Progenitor cell of endocrine pancreas (in vitro differentiated cells): ENCODE data around the gene ATP6V1G3. TPM values are rescaled to one million over a fixed set of nuclear protein-coding genes. Genes with fewer than 3 reads are reported as not detected.

Experiments used
- DNase-seq: peaks from one replicate; pipeline ENCODE4 v3.0.0; 2021; ENCODE audit warnings: low spot score; ENCODE audit not compliant: unreplicated experiment
- H3K27ac Mint-ChIP-seq: 2 replicates; pipeline ENCODE4 v1.8.0; 2021; ENCODE audit warnings: mild to moderate bottlenecking, moderate library complexity, mixed read lengths
- H3K27me3 Mint-ChIP-seq: 2 replicates; pipeline ENCODE4 v1.8.0; 2021; ENCODE audit warnings: mixed read lengths
- H3K36me3 Mint-ChIP-seq: 2 replicates; pipeline ENCODE4 v1.8.0; 2022; ENCODE audit warnings: mixed read lengths; ENCODE audit not compliant: insufficient read depth
- H3K4me1 Mint-ChIP-seq: 2 replicates; pipeline ENCODE4 v1.8.0; 2021; ENCODE audit warnings: low read depth, mixed read lengths
- H3K4me3 Mint-ChIP-seq: 2 replicates; pipeline ENCODE4 v1.8.0; 2021; ENCODE audit warnings: low read depth, mild to moderate bottlenecking, moderate library complexity, mixed read lengths
- H3K9me3 Mint-ChIP-seq: 2 replicates; pipeline ENCODE4 v1.8.0; 2021; ENCODE audit warnings: low read depth, mixed read lengths
- total RNA-seq: library from RNA; stranded (reverse); gene quantifications from 2 replicates; pipeline ENCODE4 v1.2.1, GENCODE V29; 2021
- TF ChIP-seq, protein P1 (sequence below): fragments of 200-600 bp; sonication (generic); IDR thresholded peaks from one replicate; pipeline ENCODE4 v1.5.0; 2021; ENCODE audit warnings: antibody characterized with exemption, mild to moderate bottlenecking; ENCODE audit not compliant: unreplicated experiment

ATP6V1G3 gene
- total RNA-seq, 1 donor from 2014 or later: not detected

DNA sequence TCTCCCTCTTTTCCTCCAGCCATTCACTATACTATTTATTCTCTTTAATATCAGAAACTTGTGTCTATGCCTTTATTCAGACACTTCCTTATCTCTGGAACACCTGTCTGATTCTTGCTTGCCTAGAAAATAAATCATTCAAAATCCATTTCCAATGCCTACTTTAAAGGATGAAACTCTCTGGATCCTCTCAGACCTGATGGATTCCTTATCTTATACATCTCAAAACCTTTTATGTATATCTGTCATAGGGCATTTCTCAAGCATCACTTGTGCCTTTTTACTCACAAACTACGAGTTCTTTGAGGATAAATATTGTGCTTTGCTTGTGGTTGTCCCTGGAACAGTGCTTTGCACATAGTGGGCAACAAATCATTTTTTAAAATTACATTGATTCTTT lies 3.8 kb upstream of the ATP6V1G3 start:
- Mint-ChIP-seq H3K9me3 (peaks cover 4% of the 10 kb centered on the region), H3K27ac (no peak overlapping the region), H3K4me1 (peaks cover 13% of the 10 kb centered on the region), H3K36me3 (no peaks in the 10 kb centered on the region), H3K4me3 (no peak overlapping the region), H3K27me3 (no peaks in the 10 kb centered on the region)
- no peak for DNase-seq
- TF ChIP-seq, protein P1, sequence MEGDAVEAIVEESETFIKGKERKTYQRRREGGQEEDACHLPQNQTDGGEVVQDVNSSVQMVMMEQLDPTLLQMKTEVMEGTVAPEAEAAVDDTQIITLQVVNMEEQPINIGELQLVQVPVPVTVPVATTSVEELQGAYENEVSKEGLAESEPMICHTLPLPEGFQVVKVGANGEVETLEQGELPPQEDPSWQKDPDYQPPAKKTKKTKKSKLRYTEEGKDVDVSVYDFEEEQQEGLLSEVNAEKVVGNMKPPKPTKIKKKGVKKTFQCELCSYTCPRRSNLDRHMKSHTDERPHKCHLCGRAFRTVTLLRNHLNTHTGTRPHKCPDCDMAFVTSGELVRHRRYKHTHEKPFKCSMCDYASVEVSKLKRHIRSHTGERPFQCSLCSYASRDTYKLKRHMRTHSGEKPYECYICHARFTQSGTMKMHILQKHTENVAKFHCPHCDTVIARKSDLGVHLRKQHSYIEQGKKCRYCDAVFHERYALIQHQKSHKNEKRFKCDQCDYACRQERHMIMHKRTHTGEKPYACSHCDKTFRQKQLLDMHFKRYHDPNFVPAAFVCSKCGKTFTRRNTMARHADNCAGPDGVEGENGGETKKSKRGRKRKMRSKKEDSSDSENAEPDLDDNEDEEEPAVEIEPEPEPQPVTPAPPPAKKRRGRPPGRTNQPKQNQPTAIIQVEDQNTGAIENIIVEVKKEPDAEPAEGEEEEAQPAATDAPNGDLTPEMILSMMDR: no peak

- peaks cover 4% of the 10 kb centered on the region for H3K9me3 Mint-ChIP-seq
- H3K4me1 Mint-ChIP-seq: peaks cover 13% of the 10 kb centered on the region
- H3K27ac Mint-ChIP-seq: no peak overlapping the region
- H3K36me3 Mint-ChIP-seq: no peaks in the 10 kb centered on the region
- TF ChIP-seq, protein P1: no peak
- H3K27me3 Mint-ChIP-seq: no peaks in the 10 kb centered on the region
- H3K4me3 Mint-ChIP-seq: no peak overlapping the region
- no peak for DNase-seq
These were observed 3.3 kb upstream of the ATP6V1G3 start for GRCh38 chr1:198543670-198544260.

- TF ChIP-seq, protein P1: no peak
- Mint-ChIP-seq H3K4me1 (peaks cover 13% of the 10 kb centered on the region), H3K36me3 (no peaks in the 10 kb centered on the region), H3K4me3 (no peak overlapping the region), H3K9me3 (peaks cover 4% of the 10 kb centered on the region), H3K27ac (no peak overlapping the region), H3K27me3 (no peaks in the 10 kb centered on the region)
- DNase-seq: no peak
These were observed 2.2 kb upstream of the ATP6V1G3 start for GRCh38 chr1:198542632-198543031.

- H3K4me3 Mint-ChIP-seq: no peak overlapping the region
- DNase-seq: no peak
- TF ChIP-seq, protein P1: no peak
- H3K9me3 Mint-ChIP-seq: no peaks in the 10 kb centered on the region
- H3K4me1 Mint-ChIP-seq: peaks cover 13% of the 10 kb centered on the region
- H3K27me3 Mint-ChIP-seq: no peaks in the 10 kb centered on the region
- H3K36me3 Mint-ChIP-seq: no peaks in the 10 kb centered on the region
- no peak overlapping the region for H3K27ac Mint-ChIP-seq
These were observed 1.3 kb upstream of the ATP6V1G3 start for GRCh38 chr1:198541737-198542136.

GRCh38 chr1:198538579-198539364 lies 1.7 kb downstream of the ATP6V1G3 start:
- H3K27ac Mint-ChIP-seq: no peak overlapping the region
- no peaks in the 10 kb centered on the region for H3K27me3 Mint-ChIP-seq

More at GRCh38 chr1:198538579-198539364, 1.7 kb downstream of the ATP6V1G3 start:
- no peak for DNase-seq
- Mint-ChIP-seq H3K36me3 (no peaks in the 10 kb centered on the region), H3K4me3 (no peak overlapping the region), H3K4me1 (peaks cover 21% of the 10 kb centered on the region), H3K9me3 (peaks cover 1% of the 10 kb centered on the region)
- TF ChIP-seq, protein P1: no peak
